HPDE6-E6E7 (cell line): ENCODE measurements around the gene TUB.

ENCODE experiments used
- DNase-seq: peaks from one replicate; pipeline ENCODE4 v3.0.0; 2011; ENCODE audit warnings: missing footprints; ENCODE audit errors: extremely low spot score

The TUB gene

DNA sequence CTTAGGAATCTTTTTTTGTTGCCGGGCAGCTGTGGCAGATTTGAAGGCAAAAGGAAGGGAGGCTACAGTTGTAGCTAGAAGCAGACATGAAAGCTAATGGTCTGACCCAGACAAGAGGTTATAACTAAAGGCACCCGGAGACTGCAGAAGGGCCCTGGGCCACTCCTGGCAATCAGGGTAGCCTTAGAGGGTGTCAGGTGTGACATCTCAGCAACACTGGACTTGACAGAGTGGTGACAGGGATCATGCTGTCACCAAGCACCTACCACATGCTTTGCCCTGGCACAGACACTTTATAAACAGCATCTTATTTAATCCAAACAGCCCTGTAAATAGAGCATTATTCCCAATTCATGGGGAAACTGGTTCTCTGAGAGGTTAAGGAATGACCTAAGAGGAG lies 25.7 kb downstream of the TUB start:
- DNase-seq: no peak

DNA sequence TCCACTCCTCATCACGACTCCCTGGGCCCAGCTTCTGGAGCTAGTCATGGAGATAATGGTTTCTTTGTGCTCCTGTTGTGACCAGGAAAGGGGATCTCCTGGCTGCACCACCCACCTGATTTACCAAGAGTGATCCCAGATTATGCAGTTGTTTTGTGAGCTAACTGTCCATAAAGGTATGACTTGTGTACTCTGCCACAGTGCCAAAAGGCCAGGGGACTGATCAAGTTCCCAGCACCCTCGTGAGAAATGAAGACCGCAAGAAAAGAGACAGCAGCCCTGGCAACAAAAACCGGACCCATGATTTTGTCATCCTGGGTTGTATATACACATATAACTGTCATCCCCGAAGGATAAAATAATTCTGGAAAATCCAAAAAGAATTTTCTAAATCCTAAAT lies 26.6 kb downstream of the TUB start:
- DNase-seq: no peak

DNA sequence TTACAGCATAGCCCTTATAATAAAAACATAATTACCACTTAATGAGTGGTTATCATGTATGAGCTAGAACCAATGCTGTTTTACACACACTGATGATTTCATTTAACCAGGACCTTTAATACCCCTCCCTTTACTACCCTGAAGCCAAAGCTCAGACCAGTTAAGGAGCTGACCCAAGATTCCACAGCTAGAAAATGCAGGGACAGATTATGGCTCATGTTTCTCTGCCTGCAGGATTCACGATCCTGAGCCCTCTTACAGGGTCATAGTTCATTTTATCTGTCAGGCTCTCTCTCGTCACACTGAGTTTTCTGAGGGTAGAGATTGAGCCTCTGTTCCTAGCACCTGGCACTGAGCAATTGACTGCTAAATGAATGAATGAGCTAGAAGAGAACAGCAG lies 27.4 kb downstream of the TUB start:
- DNase-seq: no peak

DNA sequence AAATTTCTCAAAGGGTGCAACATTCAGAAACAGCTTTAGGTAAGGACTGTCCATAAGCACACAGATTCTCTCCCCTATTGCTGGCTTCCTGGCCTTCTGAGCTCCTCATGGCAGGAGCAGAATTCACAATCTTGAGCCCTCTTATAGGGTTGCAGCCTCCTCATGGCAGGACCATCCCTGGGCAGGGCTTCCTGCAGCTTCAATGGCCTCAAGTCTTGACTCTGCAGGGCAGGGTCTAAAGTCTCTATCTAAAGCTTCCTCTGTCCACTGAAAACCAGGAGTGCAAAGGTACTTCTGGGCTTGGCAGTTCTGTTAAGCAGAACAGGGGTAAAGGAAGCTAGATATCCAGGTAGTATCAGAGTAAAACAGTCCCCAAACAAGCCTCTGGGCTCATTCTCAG lies 28.7 kb downstream of the TUB start:
- no peak for DNase-seq

DNA sequence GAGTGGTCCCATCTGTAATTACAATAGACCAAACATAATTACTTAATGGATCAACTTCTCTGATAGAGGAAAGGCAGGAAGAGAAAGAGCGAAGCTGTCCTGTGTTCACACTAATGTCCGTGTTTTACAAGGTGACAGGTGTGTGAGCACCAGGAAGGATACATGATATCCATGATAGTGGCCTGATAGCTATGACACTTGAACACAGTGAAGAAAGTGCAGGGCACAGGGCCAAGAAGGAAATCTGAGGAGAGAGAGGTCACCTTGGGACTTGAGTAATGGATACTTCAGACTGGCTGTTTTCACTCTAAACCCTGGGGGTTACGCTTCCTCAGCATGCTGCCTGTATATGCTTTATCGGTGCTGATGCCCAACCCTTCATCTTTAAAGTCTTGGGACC lies 29.4 kb downstream of the TUB start:
- no peak for DNase-seq

DNA sequence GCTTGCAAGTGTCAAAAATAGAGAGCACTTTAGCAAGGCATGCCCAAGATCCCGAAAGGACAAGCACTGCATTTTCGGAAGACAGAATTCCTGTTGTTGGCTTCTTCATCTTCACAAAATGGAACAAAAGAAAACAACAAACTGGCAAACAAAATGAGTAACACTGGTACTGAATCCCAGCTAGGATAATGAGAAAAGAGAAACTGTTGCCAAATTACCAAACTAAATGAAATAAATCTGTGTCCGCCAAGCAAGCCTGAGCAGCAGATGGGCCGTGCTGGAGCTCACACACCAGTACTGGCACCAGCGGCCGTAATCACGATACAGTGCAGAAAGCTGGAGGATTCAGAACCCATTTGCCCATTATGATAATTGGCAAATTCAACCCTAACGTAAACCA lies 30.6 kb downstream of the TUB start:
- DNase-seq: no peak

DNA sequence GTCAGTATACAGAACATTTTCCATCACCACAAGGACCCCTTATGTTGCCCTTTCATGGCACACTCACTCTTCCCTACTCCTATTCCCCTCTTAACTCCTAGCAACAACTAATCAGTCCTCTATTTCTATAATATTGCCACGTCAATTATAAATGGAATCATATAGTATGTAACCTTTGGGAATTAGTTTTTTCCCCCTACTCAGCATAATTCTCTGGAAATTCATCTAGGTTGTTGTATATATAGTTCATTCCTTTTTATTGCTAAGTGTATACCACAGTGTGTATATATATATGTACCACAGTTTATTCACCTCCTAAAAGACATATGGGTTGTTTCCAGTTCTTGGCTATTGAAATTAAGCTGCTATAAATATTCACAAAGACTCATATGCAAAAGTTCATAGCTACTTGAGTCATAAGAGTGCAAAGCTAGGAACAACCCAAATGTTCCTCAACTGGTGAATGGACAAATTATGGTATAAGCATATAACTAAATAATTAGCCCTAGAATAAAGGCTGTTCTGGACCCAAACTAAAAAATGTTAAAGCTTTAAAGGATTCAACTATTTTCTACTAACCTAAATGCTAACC lies 41.3 kb downstream of the TUB start:
- DNase-seq: no peak

DNA sequence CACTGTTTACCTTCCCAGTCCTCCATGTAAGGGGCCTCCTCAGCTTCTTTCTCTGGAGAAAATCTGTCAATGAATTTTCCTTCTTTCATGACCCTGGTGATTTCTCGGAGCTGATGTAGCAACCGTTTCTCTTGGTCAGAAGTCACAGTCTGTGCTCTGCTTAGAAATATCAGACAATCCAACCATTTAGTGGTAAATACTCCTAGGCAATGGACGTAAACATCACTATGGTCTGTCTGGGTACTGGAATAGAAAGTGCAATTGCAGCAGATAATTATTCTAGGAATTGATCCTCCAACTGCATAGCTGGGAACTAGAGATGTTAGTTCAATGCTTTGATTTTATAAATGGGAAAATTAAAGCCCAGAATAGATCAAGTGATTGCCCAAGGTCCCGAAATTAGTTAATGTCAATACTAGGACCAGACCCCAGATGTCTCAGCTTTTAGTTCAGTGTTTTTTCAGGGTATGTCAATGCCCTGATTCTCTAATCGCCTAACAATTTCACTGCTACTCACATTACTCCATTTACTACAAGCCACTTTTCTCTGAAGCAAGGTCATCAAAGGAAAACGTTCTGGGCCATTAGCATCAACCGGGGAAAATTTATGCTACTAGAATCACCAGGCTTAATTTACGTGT lies 45.8 kb downstream of the TUB start:
- no peak for DNase-seq

DNA sequence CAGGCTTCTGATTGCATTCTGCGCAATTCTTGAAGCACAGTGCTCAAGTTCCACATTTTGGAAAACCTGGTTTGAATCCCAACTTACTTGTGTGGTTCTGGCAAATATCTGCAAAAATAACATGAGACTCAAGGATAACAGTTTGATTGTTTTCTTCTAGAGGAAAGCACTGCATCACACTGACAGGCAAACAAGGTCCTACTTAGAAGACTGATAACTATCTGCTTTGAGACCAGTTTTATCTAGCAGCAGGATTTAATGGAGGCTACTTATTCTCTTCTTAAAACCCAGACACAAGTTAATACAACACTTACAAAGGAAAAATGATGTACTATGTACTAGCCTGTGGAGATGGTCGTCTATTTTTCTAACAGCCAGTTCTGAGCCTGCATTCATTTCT lies 46.4 kb downstream of the TUB start:
- no peak for DNase-seq

DNA sequence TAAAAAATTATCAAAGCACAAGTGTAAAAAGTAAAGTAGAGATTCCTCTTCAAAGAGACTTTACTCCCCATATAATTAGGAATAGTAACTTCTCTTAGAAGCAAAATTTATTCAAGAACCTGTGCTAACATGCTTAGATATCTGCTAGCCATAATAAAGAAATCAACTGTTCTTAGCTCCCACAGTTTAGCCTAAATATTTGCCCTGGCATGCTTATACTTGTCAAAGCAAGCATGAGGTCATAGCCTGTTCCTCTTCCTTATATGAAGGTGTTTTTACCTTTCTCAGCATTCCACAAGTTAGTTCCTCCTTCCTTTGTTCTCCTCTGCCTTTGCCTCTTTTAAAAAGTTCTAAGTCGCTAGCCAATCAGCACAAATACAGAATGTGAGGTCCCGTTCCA lies 57.5 kb downstream of the TUB start:
- DNase-seq: peak; percentile 20

DNA sequence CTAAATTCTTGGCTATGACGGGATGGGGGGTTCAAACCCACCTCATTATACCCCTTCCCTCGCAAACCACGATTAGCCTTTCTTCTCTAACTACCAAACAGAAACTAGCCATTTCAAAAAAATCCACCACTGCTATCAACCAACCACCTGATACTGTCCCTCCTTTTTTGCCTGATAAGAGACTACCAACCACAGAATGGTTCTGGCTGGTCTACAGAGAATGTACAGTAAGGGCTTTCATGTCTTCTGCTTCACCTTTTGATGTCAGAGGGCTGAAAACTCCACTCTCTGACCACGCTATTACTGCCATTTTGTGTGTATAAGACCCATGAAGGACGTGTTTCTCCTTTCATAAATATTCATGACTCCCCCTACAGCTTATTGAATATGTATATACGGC lies 68.7 kb downstream of the TUB start:
- no peak for DNase-seq
